Mucosa of descending colon (tissue), 3 donors: Measurements from ENCODE around the gene LRRC25. TPM values are rescaled to one million over a fixed set of nuclear protein-coding genes. Genes with fewer than 3 reads are reported as not detected.

ENCODE experiments used
- ATAC-seq: fragments of 200-7000 bp; cut with Tn5 transposase; one replicate; pipeline ENCODE4 v1.9.1; 2020; ENCODE audit warnings: mild to moderate bottlenecking, moderate library complexity
- DNase-seq, 3 donors: peaks; one replicate each; pipeline ENCODE4 v3.0.0-alpha.2; 2020
- H3K36me3 ChIP-seq: fragments of 200-600 bp; one replicate; pipeline ENCODE4 v1.8.0; 2021; ENCODE audit warnings: low read depth, mild to moderate bottlenecking
- H3K4me1 ChIP-seq: fragments of 200-600 bp; one replicate; pipeline ENCODE4 v1.8.0; 2021; ENCODE audit warnings: low read depth, mild to moderate bottlenecking
- H3K4me3 ChIP-seq: fragments of 200-600 bp; one replicate; pipeline ENCODE4 v1.8.0; 2021; ENCODE audit warnings: mild to moderate bottlenecking
- H3K9me3 ChIP-seq: fragments of 200-600 bp; one replicate; pipeline ENCODE4 v1.8.0; 2021; ENCODE audit warnings: mild to moderate bottlenecking
- intact Hi-C, 2 donors: fragments of 100-400 bp; cut with DNase I in 1 of 2; cut with micrococcal nuclease in 1 of 2; formaldehyde crosslinking; loops; one replicate each; pipeline versions ENCODE4 v1.11.0 to v1.11.1; 2022; cut with DNase I, micrococcal nuclease
- total RNA-seq, 3 donors: library from RNA; stranded (reverse); fragmentation: NEBNext Ultra II Directional in 2 of 3; extraction: Animal tissue kit (Norgen Biotek cat#: 25700) in 2 of 3; gene quantifications; one replicate each; pipeline versions ENCODE4 v1.2.1 to v1.2.4, GENCODE V29; 2021 to 2023
- TF ChIP-seq, protein P1 (sequence below): fragments of 200-600 bp; IDR thresholded peaks from one replicate; pipeline ENCODE4 v1.8.0; 2022; ENCODE audit warnings: antibody characterized with exemption, mild to moderate bottlenecking
- donor health status: DM: no; HTN: no; CAD: no; lungs with moderate emphysema.
- donor health status: DM: no; HTN: no; CAD: no.
- donor health status: DM: no; HTN: yes; CAD: no.

Gene LRRC25
- total RNA-seq, 3 donors from 2014 or later = 2.1 to 8.8 (median 5.8) TPM

- no peak for DNase-seq
- TF ChIP-seq, protein P1, sequence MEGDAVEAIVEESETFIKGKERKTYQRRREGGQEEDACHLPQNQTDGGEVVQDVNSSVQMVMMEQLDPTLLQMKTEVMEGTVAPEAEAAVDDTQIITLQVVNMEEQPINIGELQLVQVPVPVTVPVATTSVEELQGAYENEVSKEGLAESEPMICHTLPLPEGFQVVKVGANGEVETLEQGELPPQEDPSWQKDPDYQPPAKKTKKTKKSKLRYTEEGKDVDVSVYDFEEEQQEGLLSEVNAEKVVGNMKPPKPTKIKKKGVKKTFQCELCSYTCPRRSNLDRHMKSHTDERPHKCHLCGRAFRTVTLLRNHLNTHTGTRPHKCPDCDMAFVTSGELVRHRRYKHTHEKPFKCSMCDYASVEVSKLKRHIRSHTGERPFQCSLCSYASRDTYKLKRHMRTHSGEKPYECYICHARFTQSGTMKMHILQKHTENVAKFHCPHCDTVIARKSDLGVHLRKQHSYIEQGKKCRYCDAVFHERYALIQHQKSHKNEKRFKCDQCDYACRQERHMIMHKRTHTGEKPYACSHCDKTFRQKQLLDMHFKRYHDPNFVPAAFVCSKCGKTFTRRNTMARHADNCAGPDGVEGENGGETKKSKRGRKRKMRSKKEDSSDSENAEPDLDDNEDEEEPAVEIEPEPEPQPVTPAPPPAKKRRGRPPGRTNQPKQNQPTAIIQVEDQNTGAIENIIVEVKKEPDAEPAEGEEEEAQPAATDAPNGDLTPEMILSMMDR = no peak
- Histone ChIP-seq H3K4me3 (no peak overlapping the region), H3K36me3 (no peaks in the 10 kb centered on the region), H3K9me3 (no peaks in the 10 kb centered on the region), H3K4me1 (peaks cover 33% of the 10 kb centered on the region)
- intact Hi-C loops = no loop called here
- no peak for ATAC-seq
These were observed 30.9 kb upstream of the LRRC25 start for GRCh38 chr19:18428173-18428786.

DNA sequence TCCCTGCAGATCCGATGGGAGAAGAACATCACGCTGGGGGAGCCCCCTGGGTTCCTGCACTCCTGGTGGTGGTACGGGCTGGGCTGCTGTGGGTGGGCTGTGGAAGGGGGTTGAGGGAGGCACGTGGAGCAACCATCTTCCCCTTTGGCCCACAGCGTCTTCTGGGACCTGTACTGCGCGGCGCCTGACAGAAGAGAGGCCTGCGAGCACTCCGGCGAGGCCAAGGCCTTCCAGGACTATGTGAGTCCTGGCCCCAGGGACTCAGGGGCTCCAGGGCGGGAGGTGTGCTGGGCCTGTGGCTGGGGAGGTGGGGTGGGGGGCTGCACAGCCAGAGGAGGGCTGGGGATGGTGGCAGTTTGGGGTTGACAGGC, 30.3 kb upstream of the LRRC25 start:
- Histone ChIP-seq H3K4me3 (no peak overlapping the region), H3K9me3 (no peaks in the 10 kb centered on the region), H3K36me3 (no peaks in the 10 kb centered on the region), H3K4me1 (peaks cover 38% of the 10 kb centered on the region)
- intact Hi-C loops = no loop called here
- ATAC-seq = no peak
- DNase-seq = no peak
- TF ChIP-seq, protein P1 = no peak

DNA sequence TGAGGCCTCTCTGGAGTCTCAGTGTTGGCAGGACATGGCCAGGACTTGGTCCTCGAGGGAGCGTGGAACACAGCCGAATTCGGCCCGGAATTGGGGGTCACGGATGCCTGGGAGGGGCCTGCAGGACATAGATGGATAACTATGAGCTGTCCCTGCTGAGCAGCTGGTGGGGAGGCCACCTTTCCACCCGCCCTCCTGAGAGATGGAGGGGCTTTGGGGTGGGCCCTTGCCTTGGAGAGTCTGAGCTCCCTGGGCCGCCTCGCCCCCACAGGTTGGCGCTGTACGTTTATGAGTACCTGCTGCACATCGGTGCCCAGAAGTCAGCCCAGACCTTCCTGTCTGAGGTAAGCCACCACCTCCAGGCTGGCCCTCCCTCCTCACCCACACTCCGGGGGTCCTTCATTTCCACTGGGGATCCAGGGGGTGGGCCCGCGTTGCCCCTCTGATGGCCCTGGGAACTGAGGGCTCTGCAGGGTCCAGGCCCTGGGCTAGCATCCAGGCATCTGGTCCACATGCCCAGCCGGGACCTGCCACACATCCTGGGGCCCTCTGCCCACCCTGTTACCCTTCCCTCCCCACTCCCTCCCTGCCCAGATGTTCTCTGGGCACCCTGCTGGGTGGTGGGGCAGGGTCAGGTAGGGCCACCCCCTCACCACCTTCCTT, 29.8 kb upstream of the LRRC25 start:
- Histone ChIP-seq H3K4me3 (no peak overlapping the region), H3K4me1 (peaks cover 36% of the 10 kb centered on the region), H3K36me3 (no peaks in the 10 kb centered on the region), H3K9me3 (no peaks in the 10 kb centered on the region)
- intact Hi-C loops = no loop called here
- TF ChIP-seq, protein P1 = no peak
- ATAC-seq (no peak), DNase-seq (no peak)

- intact Hi-C loops = no loop called here
- TF ChIP-seq, protein P1 = no peak
- DNase-seq (no peak), ATAC-seq (no peak)
- H3K9me3 ChIP-seq = no peaks in the 10 kb centered on the region
- no peak overlapping the region for H3K4me3 ChIP-seq
- peaks cover 36% of the 10 kb centered on the region for H3K4me1 ChIP-seq
- H3K36me3 ChIP-seq = no peaks in the 10 kb centered on the region
These were observed 29.0 kb upstream of the LRRC25 start for GRCh38 chr19:18426416-18426767.

GRCh38 chr19:18425515-18426415, 28.3 kb upstream of the LRRC25 start:
- Histone ChIP-seq H3K4me3 (no peak overlapping the region), H3K36me3 (no peaks in the 10 kb centered on the region), H3K4me1 (peaks cover 39% of the 10 kb centered on the region), H3K9me3 (no peaks in the 10 kb centered on the region)
- intact Hi-C loops = no loop called here
- TF ChIP-seq, protein P1 = no peak
- ATAC-seq = no peak
- DNase-seq = peak in 2 of 3 donors; percentile 46 to 52
